Stimulated activated CD4-positive, alpha-beta T cell treated with anti-CD3 and anti-CD28 coated beads, Interleukin-4, amount 100 ng/mL, for 24 hours (primary cell): ENCODE data around the gene ARSA.

ENCODE experiments used
- DNase-seq: peaks from one replicate; pipeline ENCODE4 v3.0.0-alpha.2; 2020

Gene ARSA

DNA sequence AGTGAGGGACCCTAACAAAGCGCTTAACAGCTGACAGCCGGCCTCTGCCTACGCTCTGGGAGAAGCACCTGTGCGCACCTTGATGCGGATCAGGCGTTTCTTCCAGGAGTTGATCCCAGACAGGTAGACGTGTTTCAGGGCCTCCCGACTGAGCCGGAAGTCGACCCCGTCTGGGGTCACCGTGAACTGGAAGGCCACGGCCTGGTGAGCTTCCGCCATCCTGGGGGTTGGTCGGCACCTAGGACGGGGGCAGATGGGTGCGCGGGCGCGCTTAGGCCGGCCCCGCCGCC is 50.3 kb downstream of the ARSA start:
- DNase-seq = no peak

DNA sequence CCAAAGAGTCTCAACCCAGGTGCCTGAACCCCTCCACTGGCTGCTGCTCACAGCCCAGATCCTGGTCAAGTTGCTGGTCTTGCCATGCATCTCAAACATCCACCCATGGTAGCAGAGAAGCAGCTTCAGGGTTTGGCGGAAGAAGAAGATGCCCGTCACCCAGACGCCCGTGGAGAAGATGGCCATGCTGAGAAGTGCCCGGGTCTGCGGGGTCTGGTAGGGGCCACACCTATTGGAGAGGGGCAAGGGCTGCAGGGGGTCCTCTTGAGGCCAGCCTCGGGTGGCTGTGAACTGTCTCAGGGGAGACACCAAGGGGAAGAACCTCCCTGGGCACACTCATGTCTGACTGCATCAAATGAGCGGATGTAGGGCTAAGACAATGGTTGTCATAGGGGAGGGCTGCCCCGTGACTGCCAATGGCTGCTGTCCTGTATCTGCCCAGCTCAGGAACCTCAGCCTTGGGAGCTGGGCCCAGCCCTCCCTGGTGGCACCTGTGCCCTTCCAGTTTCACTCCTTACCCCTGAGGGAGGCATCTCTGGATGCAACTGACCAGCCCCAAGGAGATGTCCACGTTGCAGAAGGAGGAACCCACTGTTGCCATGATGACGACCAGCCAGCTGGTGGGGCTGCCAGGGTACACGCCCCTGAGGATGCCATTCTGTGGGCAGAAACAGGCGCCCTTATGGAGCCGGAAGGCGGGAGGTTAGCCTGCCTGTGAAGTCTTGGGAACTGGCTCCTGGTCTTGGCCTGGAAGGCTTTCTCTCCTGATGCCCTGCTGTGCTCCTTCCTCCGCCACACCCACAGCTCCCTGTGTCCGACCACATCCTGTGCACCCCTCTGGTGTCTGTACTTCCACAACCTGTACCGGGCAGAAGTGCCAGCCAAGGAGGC is 50.9 kb downstream of the ARSA start:
- DNase-seq = no peak

DNA sequence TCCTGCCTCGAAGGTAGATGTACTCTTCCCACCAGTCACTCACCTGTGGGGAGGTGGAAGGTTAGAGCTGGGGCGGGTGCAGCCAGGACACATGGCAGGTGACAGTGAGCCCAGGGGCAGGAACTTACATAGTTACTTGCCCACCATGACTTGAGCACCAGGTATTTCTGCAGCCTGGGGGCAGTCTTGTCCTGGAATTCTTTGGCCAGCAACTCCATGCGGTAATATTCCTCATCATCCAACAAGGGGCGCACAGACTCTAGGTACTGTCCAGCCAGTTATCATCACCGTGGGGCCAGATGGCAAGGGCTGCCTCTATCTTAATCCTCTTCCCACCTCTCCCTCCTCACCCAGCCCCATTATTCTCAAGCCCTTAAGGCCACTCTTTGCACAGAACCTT is 51.9 kb downstream of the ARSA start:
- no peak for DNase-seq

DNA sequence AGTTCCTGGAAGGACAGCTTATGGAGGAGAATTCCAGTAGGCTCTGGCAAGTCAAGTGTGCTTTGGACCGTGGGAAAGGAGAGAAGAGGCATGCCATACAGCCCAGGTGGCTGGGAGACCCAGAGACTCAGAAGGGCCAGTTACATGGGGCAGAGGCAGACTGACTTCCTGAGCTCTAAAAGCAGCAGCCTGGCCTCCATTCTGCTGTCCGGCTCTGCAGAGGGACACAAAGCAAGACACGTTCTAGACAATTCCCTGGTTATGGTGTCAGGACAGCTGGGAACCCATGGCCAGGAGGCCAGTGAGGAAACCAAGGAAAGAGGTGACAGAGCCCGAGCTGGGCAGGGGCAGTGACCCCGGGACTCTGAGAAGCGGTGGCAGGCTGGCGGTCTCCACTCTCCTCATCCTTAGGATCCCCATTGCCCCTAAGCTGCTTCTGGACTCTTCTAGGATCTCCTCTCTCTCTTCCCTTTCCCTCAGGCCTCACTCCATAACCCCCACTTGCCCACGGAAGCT is 52.5 kb downstream of the ARSA start:
- DNase-seq = no peak
